Epithelial cell of prostate (primary cell): Measurements from ENCODE around the gene LCOR.

Experiments used
- DNase-seq: peaks from one replicate; pipeline ENCODE4 v3.0.0-alpha.2; 2011; ENCODE audit warnings: low read depth, low spot score
- H3K27ac ChIP-seq: fragments of 450-650 bp; 2 replicates; pipeline ENCODE4 v1.5.1; 2017; ENCODE audit warnings: mild to moderate bottlenecking

The LCOR gene

GRCh38 chr10:97042716-97043562 lies 210.8 kb downstream of the LCOR start:
- H3K27ac ChIP-seq: no peak overlapping the region
- no peak for DNase-seq

DNA sequence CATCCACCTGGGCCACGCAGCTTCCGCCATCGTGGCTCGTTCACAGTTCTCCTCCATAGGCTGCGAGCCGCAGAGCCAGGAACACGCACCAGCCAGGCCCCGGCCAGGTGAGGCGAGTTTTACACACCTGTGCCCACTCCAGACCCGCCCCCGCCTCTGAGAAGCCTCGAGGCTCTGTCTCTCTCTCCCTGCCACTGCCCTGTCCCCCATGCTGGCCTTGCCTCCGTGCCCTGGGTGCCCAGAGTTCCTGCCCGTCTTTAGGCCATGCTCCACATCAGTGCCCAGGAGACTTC lies 211.4 kb downstream of the LCOR start:
- no peak overlapping the region for H3K27ac ChIP-seq
- DNase-seq: no peak
